Hepatocyte (in vitro differentiated cells): Measurements from ENCODE around the gene GPR141. TPM values are rescaled to one million over a fixed set of nuclear protein-coding genes. Genes with fewer than 3 reads are reported as not detected.

ENCODE experiments used
- DNase-seq: peaks from one replicate; pipeline ENCODE4 v3.0.0-alpha.2; 2016; ENCODE audit warnings: low spot score
- H2AFZ ChIP-seq: fragments of 200-600 bp; sonication (generic); 2 replicates; pipeline ENCODE4 v1.6.0; 2016; ENCODE audit warnings: antibody characterized with exemption, mild to moderate bottlenecking
- H3K27ac ChIP-seq: fragments of 200-600 bp; sonication (generic); 2 replicates; pipeline ENCODE4 v1.5.1; 2016; ENCODE audit warnings: mild to moderate bottlenecking
- H3K27me3 ChIP-seq: fragments of 200-600 bp; sonication (generic); 2 replicates; pipeline ENCODE4 v1.6.1; 2016
- H3K36me3 ChIP-seq: fragments of 200-600 bp; sonication (generic); replicated peaks from 2 replicates; pipeline ENCODE4 v1.5.1; 2016; ENCODE audit warnings: low read depth; ENCODE audit not compliant: insufficient read depth
- H3K4me1 ChIP-seq: fragments of 200-600 bp; sonication (generic); 2 replicates; pipeline ENCODE4 v1.5.1; 2016; ENCODE audit warnings: mild to moderate bottlenecking, moderate library complexity; ENCODE audit not compliant: insufficient read depth
- H3K4me2 ChIP-seq: fragments of 200-600 bp; sonication (generic); 2 replicates; pipeline ENCODE4 v1.6.0; 2016
- H3K4me3 ChIP-seq: fragments of 200-600 bp; sonication (generic); 2 replicates; pipeline ENCODE4 v1.5.1; 2016; ENCODE audit warnings: mild to moderate bottlenecking
- H3K79me2 ChIP-seq: fragments of 200-600 bp; sonication (generic); 2 replicates; pipeline ENCODE4 v1.6.0; 2017; ENCODE audit warnings: mild to moderate bottlenecking
- H3K9me2 ChIP-seq: fragments of 200-600 bp; sonication (generic); replicated peaks from 2 replicates; pipeline ENCODE4 v1.6.0; 2017; ENCODE audit warnings: mild to moderate bottlenecking; ENCODE audit not compliant: insufficient read depth
- H3K9me3 ChIP-seq: fragments of 200-600 bp; sonication (generic); 2 replicates; pipeline ENCODE4 v1.5.1; 2016; ENCODE audit warnings: low read depth, mild to moderate bottlenecking
- H4K20me1 ChIP-seq: fragments of 200-600 bp; sonication (generic); 2 replicates; pipeline ENCODE4 v1.6.0; 2016; ENCODE audit warnings: mild to moderate bottlenecking; ENCODE audit not compliant: insufficient read depth, poor library complexity, severe bottlenecking
- EZH2 ChIP-seq: fragments of 200-600 bp; sonication (generic); IDR thresholded peaks from 2 replicates; pipeline ENCODE4 v1.6.1; 2016; ENCODE audit warnings: antibody characterized with exemption, mild to moderate bottlenecking, borderline replicate concordance
- EZH2phosphoT487 ChIP-seq: fragments of 200-600 bp; sonication (generic); IDR thresholded peaks from one replicate; pipeline ENCODE4 v1.6.1; 2018; ENCODE audit warnings: antibody characterized with exemption, mild to moderate bottlenecking, low read depth, moderate library complexity; ENCODE audit not compliant: unreplicated experiment, severe bottlenecking
- WGBS: methylation state at CpG from one replicate; pipeline ENCODE4 v1.1.6; 2016; ENCODE audit warnings: low lambda C conversion rate; ENCODE audit errors: missing lambda C conversion rate; 5-methylcytosine and 5-hydroxymethylcytosine counted together
- polyA plus RNA-seq: library from polyadenylated mRNA; unstranded; fragments of >200 nt; fragmentation: Nextera tagmentation; extraction: Ambion mirVana; gene quantifications from 2 replicates; pipeline ENCODE4 v1.2.1, GENCODE V29; 2016
- total RNA-seq: library from RNA; depleted of rRNA; stranded (reverse); fragments of >200 nt; gene quantifications from 2 replicates; pipeline ENCODE4 v1.2.3, GENCODE V29; 2014
- TF ChIP-seq, protein P1 (sequence below): fragments of 200-600 bp; sonication (generic); IDR thresholded peaks from 2 replicates; pipeline ENCODE4 v1.5.1; 2016; ENCODE audit warnings: antibody characterized with exemption, mild to moderate bottlenecking; ENCODE audit not compliant: poor library complexity

The GPR141 gene
- total and polyA plus RNA-seq, 2 experiments from 2014 or later = not detected

DNA sequence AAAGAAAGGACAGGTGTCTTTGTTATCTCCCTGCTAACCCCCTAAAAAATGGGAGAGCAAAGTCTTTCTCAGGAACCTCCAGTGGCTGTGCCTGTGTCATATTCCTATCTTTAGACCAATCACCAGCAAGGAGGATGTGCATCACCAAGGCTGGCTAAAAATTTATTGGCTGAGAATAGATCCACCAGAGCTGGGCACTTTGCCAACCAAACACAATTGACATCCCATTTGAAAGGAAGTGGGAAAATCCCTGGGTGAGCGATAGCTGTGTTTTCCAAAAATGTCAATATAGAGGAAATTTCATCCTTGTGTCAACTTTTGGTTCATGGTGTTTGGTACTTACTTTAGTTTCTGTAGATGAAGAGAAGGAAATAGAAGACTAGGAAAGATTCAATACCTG lies 13.1 kb upstream of the GPR141 start:
- no peak for DNase-seq
- WGBS = 79% methylated on average over 1 of the region's 1 CpG

DNA sequence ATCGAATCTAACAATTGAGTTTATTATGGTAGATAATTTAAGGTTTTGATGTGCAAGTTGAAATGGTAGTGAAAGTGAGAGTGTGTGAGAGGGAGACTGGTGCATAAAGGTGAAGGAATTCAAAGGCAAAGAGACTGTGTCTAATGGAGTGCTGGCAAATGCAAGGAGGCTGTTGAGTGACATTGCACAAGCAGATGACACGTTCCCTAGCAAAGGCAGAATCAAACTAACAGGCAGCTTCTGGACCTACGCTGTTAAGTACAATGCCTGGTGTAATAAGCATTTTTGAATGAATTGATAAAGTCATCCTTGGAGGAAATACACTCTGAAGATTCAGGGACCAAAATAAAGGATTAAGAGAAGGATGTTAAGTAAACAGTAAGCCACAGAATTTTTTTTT lies 11.7 kb upstream of the GPR141 start:
- Histone ChIP-seq H3K36me3 (no peaks in the 10 kb centered on the region), H2AFZ (no peak overlapping the region), H3K9me3 (no peaks in the 10 kb centered on the region), H3K4me2 (no peak overlapping the region), H3K9me2 (no peaks in the 10 kb centered on the region), H3K4me1 (no peaks in the 10 kb centered on the region), H3K27me3 (no peaks in the 10 kb centered on the region), H4K20me1 (no peaks in the 10 kb centered on the region), H3K27ac (no peak overlapping the region), H3K79me2 (no peaks in the 10 kb centered on the region), H3K4me3 (no peak overlapping the region)
- TF ChIP-seq EZH2phosphoT487 (no peak), EZH2 (no peak)
- TF ChIP-seq, protein P1, sequence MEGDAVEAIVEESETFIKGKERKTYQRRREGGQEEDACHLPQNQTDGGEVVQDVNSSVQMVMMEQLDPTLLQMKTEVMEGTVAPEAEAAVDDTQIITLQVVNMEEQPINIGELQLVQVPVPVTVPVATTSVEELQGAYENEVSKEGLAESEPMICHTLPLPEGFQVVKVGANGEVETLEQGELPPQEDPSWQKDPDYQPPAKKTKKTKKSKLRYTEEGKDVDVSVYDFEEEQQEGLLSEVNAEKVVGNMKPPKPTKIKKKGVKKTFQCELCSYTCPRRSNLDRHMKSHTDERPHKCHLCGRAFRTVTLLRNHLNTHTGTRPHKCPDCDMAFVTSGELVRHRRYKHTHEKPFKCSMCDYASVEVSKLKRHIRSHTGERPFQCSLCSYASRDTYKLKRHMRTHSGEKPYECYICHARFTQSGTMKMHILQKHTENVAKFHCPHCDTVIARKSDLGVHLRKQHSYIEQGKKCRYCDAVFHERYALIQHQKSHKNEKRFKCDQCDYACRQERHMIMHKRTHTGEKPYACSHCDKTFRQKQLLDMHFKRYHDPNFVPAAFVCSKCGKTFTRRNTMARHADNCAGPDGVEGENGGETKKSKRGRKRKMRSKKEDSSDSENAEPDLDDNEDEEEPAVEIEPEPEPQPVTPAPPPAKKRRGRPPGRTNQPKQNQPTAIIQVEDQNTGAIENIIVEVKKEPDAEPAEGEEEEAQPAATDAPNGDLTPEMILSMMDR = no peak
- no peak for DNase-seq
- 65% methylated on average over 3 of the region's 3 CpGs for WGBS

More for the DNA sequence above, 13.1 kb upstream of the GPR141 start:
- Histone ChIP-seq H3K4me3 (no peak overlapping the region), H3K9me2 (no peaks in the 10 kb centered on the region), H3K27ac (no peak overlapping the region), H3K36me3 (no peaks in the 10 kb centered on the region), H4K20me1 (no peaks in the 10 kb centered on the region), H3K9me3 (no peaks in the 10 kb centered on the region), H3K4me2 (no peak overlapping the region), H3K79me2 (no peaks in the 10 kb centered on the region), H3K4me1 (peaks cover 4% of the 10 kb centered on the region), H3K27me3 (no peaks in the 10 kb centered on the region), H2AFZ (no peak overlapping the region)
- TF ChIP-seq EZH2 (no peak), EZH2phosphoT487 (no peak)
- TF ChIP-seq, protein P1 = no peak

GRCh38 chr7:37672926-37673325 lies 10.6 kb upstream of the GPR141 start:
- no peaks in the 10 kb centered on the region for H3K79me2 ChIP-seq
- 70% methylated on average over 3 of the region's 3 CpGs for WGBS
- H3K27ac ChIP-seq = no peak overlapping the region
- H4K20me1 ChIP-seq = no peaks in the 10 kb centered on the region
- no peak overlapping the region for H3K4me3 ChIP-seq
- no peaks in the 10 kb centered on the region for H3K27me3 ChIP-seq
- DNase-seq = no peak
- no peak overlapping the region for H2AFZ ChIP-seq
- H3K4me2 ChIP-seq = no peak overlapping the region
- H3K9me2 ChIP-seq = no peaks in the 10 kb centered on the region
- TF ChIP-seq, protein P1 = no peak
- no peaks in the 10 kb centered on the region for H3K9me3 ChIP-seq
- H3K36me3 ChIP-seq = no peaks in the 10 kb centered on the region
- no peaks in the 10 kb centered on the region for H3K4me1 ChIP-seq

DNA sequence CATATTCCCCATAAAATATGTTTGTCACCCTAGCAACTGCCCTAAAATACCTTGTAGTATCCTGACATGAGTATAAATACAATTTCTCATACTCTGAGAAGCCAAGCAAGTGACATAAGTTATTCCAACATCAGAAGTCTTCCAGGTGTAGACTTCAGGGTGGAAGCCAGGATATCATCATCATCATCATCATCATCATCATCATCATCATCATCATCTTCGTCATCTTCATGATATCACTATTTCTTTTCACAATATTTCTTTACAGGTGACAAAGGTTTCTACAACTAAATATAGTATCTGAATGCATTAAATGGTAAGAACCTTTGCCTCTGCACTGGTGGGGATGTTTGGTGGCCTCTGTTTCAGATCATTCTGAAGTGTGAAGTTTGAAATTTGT lies 10.0 kb upstream of the GPR141 start:
- Histone ChIP-seq H3K36me3 (no peaks in the 10 kb centered on the region), H3K4me1 (no peaks in the 10 kb centered on the region), H3K9me2 (no peaks in the 10 kb centered on the region), H3K4me3 (no peak overlapping the region), H2AFZ (no peak overlapping the region), H3K4me2 (no peak overlapping the region), H3K27ac (no peak overlapping the region), H3K79me2 (no peaks in the 10 kb centered on the region), H3K27me3 (no peaks in the 10 kb centered on the region), H3K9me3 (no peaks in the 10 kb centered on the region), H4K20me1 (no peaks in the 10 kb centered on the region)
- DNase-seq = no peak
- TF ChIP-seq EZH2phosphoT487 (no peak), EZH2 (no peak)
- TF ChIP-seq, protein P1 = no peak
- WGBS = 100% methylated on average over 1 of the region's 1 CpG
